SK-N-SH (cell line): ENCODE measurements around the gene OLFM2. TPM values are rescaled to one million over a fixed set of nuclear protein-coding genes. Genes with fewer than 3 reads are reported as not detected.

ENCODE experiments used
- CTCF ChIA-PET: fragments of 300-600, 350-600 bp; formaldehyde crosslinking; extraction: SDS; loops from one replicate; lab custom pipeline; 2021; lab: Yijun Ruan, JAX
- POLR2A ChIA-PET: fragments of 350-600 bp; sonication (Branson Sonifier 250); formaldehyde crosslinking; extraction: SDS; loops from one replicate; lab custom pipeline; 2020; ENCODE audit warnings: antibody characterized with exemption, inconsistent platforms; lab: Yijun Ruan, JAX
- DNase-seq: peaks from one replicate; pipeline ENCODE4 v3.0.0; 2012
- H2AFZ ChIP-seq: fragments of 200-600 bp; sonication (generic); 2 replicates; pipeline ENCODE4 v1.8.1; 2016; ENCODE audit warnings: antibody characterized with exemption, mild to moderate bottlenecking, low read depth
- H3F3A ChIP-seq: fragments of 200-600 bp; sonication (generic); replicated peaks from 2 replicates; pipeline ENCODE3; 2016; ENCODE audit warnings: antibody characterized with exemption, mild to moderate bottlenecking; ENCODE audit not compliant: insufficient read depth
- H3K27ac ChIP-seq, 2 experiments: fragments of 200-500 bp in 1 of 2; fragments of 200-600 bp in 1 of 2; sonication (Bioruptor generic) in 1 of 2; sonication (generic), shearing (Covaris generic) in 1 of 2; 2 replicates each; pipeline versions ENCODE4 v1.5.1 to v1.6.1; 2014 to 2016; ENCODE audit warnings: low read depth in 2 of 2, inconsistent platforms in 1 of 2, low read length in 1 of 2, mild to moderate bottlenecking in 1 of 2, mixed read lengths in 1 of 2
- H3K27me3 ChIP-seq: fragments of 200-600 bp; sonication (generic), shearing (Covaris generic); 2 replicates; pipeline ENCODE4 v1.6.1; 2016; ENCODE audit warnings: mixed run types; ENCODE audit not compliant: insufficient read depth
- H3K36me3 ChIP-seq, 2 experiments: fragments of 200-500 bp in 1 of 2; fragments of 200-600 bp in 1 of 2; sonication (Bioruptor generic) in 1 of 2; sonication (generic) in 1 of 2; replicated peaks in 1 of 2; 2 replicates each; pipeline versions ENCODE3 to v1.5.1; 2014 to 2016; ENCODE audit warnings: low read length in 1 of 2, mild to moderate bottlenecking in 1 of 2; ENCODE audit not compliant: insufficient read depth in 2 of 2, control insufficient read depth in 1 of 2
- H3K4me1 ChIP-seq, 2 experiments: fragments of 200-500 bp in 1 of 2; fragments of 200-600 bp in 1 of 2; sonication (Bioruptor generic) in 1 of 2; sonication (generic), shearing (Covaris generic) in 1 of 2; 2 replicates each; pipeline versions ENCODE4 v1.5.1 to v1.6.1; 2014 to 2016; ENCODE audit warnings: low read depth in 1 of 2, low read length in 1 of 2, mixed run types in 1 of 2; ENCODE audit not compliant: insufficient read depth in 2 of 2, control insufficient read depth in 1 of 2
- H3K4me2 ChIP-seq: fragments of 200-600 bp; sonication (generic), shearing (Covaris generic); 2 replicates; pipeline ENCODE4 v1.6.1; 2017; ENCODE audit warnings: mixed run types
- H3K4me3 ChIP-seq, 2 experiments: fragments of 200-500 bp in 1 of 2; fragments of 200-600 bp in 1 of 2; sonication (Bioruptor generic) in 1 of 2; sonication (generic), shearing (Covaris generic) in 1 of 2; 2 replicates each; pipeline versions ENCODE4 v1.5.1 to v1.8.1; 2014 to 2016; ENCODE audit warnings: low read depth in 2 of 2, inconsistent platforms in 1 of 2, low read length in 1 of 2, mild to moderate bottlenecking in 1 of 2, mixed read lengths in 1 of 2, moderate library complexity in 1 of 2
- H3K79me2 ChIP-seq: fragments of 200-600 bp; sonication (generic); 2 replicates; pipeline ENCODE4 v1.8.1; 2017; ENCODE audit warnings: mild to moderate bottlenecking; ENCODE audit not compliant: insufficient read depth
- H3K9ac ChIP-seq: fragments of 200-600 bp; sonication (generic); 2 replicates; pipeline ENCODE4 v1.6.1; 2017; ENCODE audit warnings: mixed run types
- H3K9me2 ChIP-seq: fragments of 200-600 bp; sonication (generic); 2 replicates; pipeline ENCODE4 v1.6.1; 2017; ENCODE audit warnings: mixed run types
- H3K9me3 ChIP-seq: fragments of 200-600 bp; sonication (generic); 2 replicates; pipeline ENCODE4 v1.6.1; 2017; ENCODE audit warnings: mixed run types, mild to moderate bottlenecking, moderate library complexity
- H4K20me1 ChIP-seq: fragments of 200-600 bp; sonication (generic); 2 replicates; pipeline ENCODE4 v1.6.1; 2017; ENCODE audit warnings: mild to moderate bottlenecking, mixed run types; ENCODE audit not compliant: insufficient read depth
- EZH2phosphoT487 ChIP-seq: fragments of 200-600 bp; sonication (generic); IDR thresholded peaks from 2 replicates; pipeline ENCODE4 v1.6.1; 2017; ENCODE audit warnings: low read depth, mixed run types, mild to moderate bottlenecking, antibody characterized with exemption, moderate library complexity, borderline replicate concordance
- FOXJ3 ChIP-seq: sonication (generic); formaldehyde crosslinking; IDR thresholded peaks from 2 replicates; pipeline ENCODE4 v1.5.1; 2020; ENCODE audit warnings: mild to moderate bottlenecking, missing genetic modification reagents
- FOXM1 ChIP-seq: IDR thresholded peaks from 2 replicates; pipeline ENCODE4 v1.4.0; 2012; ENCODE audit warnings: low read depth, mild to moderate bottlenecking
- GABPA ChIP-seq: IDR thresholded peaks from 2 replicates; pipeline ENCODE4 v1.4.0; 2012; ENCODE audit warnings: low read depth, mild to moderate bottlenecking
- JUND ChIP-seq: IDR thresholded peaks from 2 replicates; pipeline ENCODE4 v1.4.0; 2012
- MAX ChIP-seq: IDR thresholded peaks from 2 replicates; pipeline ENCODE4 v1.4.0; 2012; ENCODE audit warnings: low read depth
- MEF2A ChIP-seq: IDR thresholded peaks from 2 replicates; pipeline ENCODE4 v1.4.0; 2012; ENCODE audit warnings: low read depth, borderline replicate concordance
- POLR2AphosphoS5 ChIP-seq: IDR thresholded peaks from 2 replicates; pipeline ENCODE4 v1.6.1; 2012; ENCODE audit warnings: low read depth, low read length
- RCOR1 ChIP-seq: fragments of 150-350 bp; IDR thresholded peaks from 2 replicates; pipeline ENCODE4 v1.6.1; 2017; ENCODE audit warnings: antibody characterized with exemption, low read length
- REST ChIP-seq: IDR thresholded peaks from 2 replicates; pipeline ENCODE4 v1.6.1; 2012; ENCODE audit warnings: mild to moderate bottlenecking, low read depth, low read length, moderate library complexity
- RFX5 ChIP-seq: IDR thresholded peaks from 2 replicates; pipeline ENCODE4 v1.6.1; 2012; ENCODE audit warnings: mild to moderate bottlenecking, improper control_type of control experiment, low read length
- RXRA ChIP-seq: IDR thresholded peaks from 2 replicates; pipeline ENCODE4 v1.4.0; 2012; ENCODE audit warnings: low read depth, mild to moderate bottlenecking, borderline replicate concordance
- SIN3A ChIP-seq: IDR thresholded peaks from 2 replicates; pipeline ENCODE4 v1.6.1; 2012; ENCODE audit warnings: low read depth, mild to moderate bottlenecking, low read length, moderate library complexity, borderline replicate concordance
- SMC3 ChIP-seq: IDR thresholded peaks from 2 replicates; pipeline ENCODE4 v1.6.1; 2012; ENCODE audit warnings: low read depth, low read length, improper control_type of control experiment
- WGBS: methylation state at CpG from one replicate; pipeline ENCODE4 v1.1.6; 2017; ENCODE audit warnings: low lambda C conversion rate; 5-methylcytosine and 5-hydroxymethylcytosine counted together
- polyA plus RNA-seq, 3 experiments: library from polyadenylated mRNA; depleted of rRNA; stranded (reverse); fragments of >200 nt; gene quantifications; 2 replicates each; pipeline ENCODE4 v1.2.3, GENCODE V29; 2012
- TF ChIP-seq, protein P1 (sequence below): fragments of 200-600 bp; sonication (generic); IDR thresholded peaks from 2 replicates; pipeline ENCODE4 v1.6.1; 2017; ENCODE audit warnings: antibody characterized with exemption, mild to moderate bottlenecking, moderate library complexity
- TF ChIP-seq, protein P2 (sequence below): fragments of 150-350 bp; IDR thresholded peaks from 2 replicates; pipeline ENCODE4 v1.6.1; 2016; ENCODE audit warnings: mild to moderate bottlenecking, low read depth, low read length
- TF ChIP-seq, protein P3 (sequence below): IDR thresholded peaks from 2 replicates; pipeline ENCODE4; 2012

OLFM2 gene
- polyA plus RNA-seq, 1 of the 3 experiments (the other 2 are of a cell fraction) = 10.7 TPM

GRCh38 chr19:9857076-9857721 lies 79.1 kb downstream of the OLFM2 start:
- ChIA-PET POLR2A (no interaction called here), CTCF (no interaction called here)
- WGBS = 90% methylated on average over 10 of the region's 13 CpGs

More at GRCh38 chr19:9857076-9857721, 79.1 kb downstream of the OLFM2 start:
- Histone ChIP-seq H3K4me1 (no peaks in the 10 kb centered on the region), H3K4me2 (no peak overlapping the region), H3K9me2 (no peaks in the 10 kb centered on the region), H3K27me3 (no peaks in the 10 kb centered on the region), H3K27ac (no peak overlapping the region), H3K9me3 (no peaks in the 10 kb centered on the region), H3K9ac (no peak overlapping the region), H2AFZ (no peak overlapping the region), H3K4me3 (no peak overlapping the region), H3K79me2 (no peaks in the 10 kb centered on the region), H4K20me1 (no peaks in the 10 kb centered on the region), H3F3A (no peaks in the 10 kb centered on the region), H3K36me3 (no peaks in the 10 kb centered on the region)
- no peak for DNase-seq
- TF ChIP-seq, protein P1, sequence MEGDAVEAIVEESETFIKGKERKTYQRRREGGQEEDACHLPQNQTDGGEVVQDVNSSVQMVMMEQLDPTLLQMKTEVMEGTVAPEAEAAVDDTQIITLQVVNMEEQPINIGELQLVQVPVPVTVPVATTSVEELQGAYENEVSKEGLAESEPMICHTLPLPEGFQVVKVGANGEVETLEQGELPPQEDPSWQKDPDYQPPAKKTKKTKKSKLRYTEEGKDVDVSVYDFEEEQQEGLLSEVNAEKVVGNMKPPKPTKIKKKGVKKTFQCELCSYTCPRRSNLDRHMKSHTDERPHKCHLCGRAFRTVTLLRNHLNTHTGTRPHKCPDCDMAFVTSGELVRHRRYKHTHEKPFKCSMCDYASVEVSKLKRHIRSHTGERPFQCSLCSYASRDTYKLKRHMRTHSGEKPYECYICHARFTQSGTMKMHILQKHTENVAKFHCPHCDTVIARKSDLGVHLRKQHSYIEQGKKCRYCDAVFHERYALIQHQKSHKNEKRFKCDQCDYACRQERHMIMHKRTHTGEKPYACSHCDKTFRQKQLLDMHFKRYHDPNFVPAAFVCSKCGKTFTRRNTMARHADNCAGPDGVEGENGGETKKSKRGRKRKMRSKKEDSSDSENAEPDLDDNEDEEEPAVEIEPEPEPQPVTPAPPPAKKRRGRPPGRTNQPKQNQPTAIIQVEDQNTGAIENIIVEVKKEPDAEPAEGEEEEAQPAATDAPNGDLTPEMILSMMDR = no peak
- TF ChIP-seq MEF2A = no peak
- no peak for TF ChIP-seq MAX
- no peak for TF ChIP-seq GABPA
- TF ChIP-seq, protein P2, sequence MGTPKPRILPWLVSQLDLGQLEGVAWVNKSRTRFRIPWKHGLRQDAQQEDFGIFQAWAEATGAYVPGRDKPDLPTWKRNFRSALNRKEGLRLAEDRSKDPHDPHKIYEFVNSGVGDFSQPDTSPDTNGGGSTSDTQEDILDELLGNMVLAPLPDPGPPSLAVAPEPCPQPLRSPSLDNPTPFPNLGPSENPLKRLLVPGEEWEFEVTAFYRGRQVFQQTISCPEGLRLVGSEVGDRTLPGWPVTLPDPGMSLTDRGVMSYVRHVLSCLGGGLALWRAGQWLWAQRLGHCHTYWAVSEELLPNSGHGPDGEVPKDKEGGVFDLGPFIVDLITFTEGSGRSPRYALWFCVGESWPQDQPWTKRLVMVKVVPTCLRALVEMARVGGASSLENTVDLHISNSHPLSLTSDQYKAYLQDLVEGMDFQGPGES = no peak
- TF ChIP-seq RCOR1 = no peak
- no peak for TF ChIP-seq EZH2phosphoT487
- TF ChIP-seq SIN3A = no peak
- TF ChIP-seq JUND = no peak
- TF ChIP-seq FOXM1 = no peak
- no peak for TF ChIP-seq POLR2AphosphoS5
- no peak for TF ChIP-seq RXRA
- TF ChIP-seq RFX5 = no peak
- TF ChIP-seq REST = no peak
- TF ChIP-seq SMC3 = no peak
- TF ChIP-seq, protein P3, sequence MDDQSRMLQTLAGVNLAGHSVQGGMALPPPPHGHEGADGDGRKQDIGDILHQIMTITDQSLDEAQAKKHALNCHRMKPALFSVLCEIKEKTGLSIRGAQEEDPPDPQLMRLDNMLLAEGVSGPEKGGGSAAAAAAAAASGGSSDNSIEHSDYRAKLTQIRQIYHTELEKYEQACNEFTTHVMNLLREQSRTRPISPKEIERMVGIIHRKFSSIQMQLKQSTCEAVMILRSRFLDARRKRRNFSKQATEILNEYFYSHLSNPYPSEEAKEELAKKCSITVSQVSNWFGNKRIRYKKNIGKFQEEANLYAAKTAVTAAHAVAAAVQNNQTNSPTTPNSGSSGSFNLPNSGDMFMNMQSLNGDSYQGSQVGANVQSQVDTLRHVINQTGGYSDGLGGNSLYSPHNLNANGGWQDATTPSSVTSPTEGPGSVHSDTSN = no peak
- TF ChIP-seq FOXJ3 (CRISPR knock-in tag) = no peak
